Endothelial cell of umbilical vein (primary cell): ENCODE results near the gene BSDC1.

Experiments
- EZH2 ChIP-seq: IDR thresholded peaks from 2 replicates; pipeline ENCODE4 v1.6.1; 2012; ENCODE audit warnings: borderline replicate concordance, low read depth, mild to moderate bottlenecking, moderate library complexity, low read length, inconsistent platforms; ENCODE audit not compliant: severe bottlenecking
- MYC ChIP-seq: IDR thresholded peaks from one replicate; pipeline ENCODE4 v1.6.1; 2011; ENCODE audit warnings: mild to moderate bottlenecking, low read depth, low read length
- POLR2A ChIP-seq: IDR thresholded peaks from 2 replicates; pipeline ENCODE4 v1.6.1; 2012; ENCODE audit warnings: low read depth, mild to moderate bottlenecking, control low read depth, low read length
- TF ChIP-seq, protein P1 (sequence below): IDR thresholded peaks from 2 replicates; pipeline ENCODE4 v1.6.1; 2011; ENCODE audit not compliant: insufficient read depth, insufficient read length
- TF ChIP-seq, protein P2 (sequence below), 2 donors: IDR thresholded peaks; 1 replicate in 1 of 2; 2 replicates in 1 of 2; pipeline ENCODE4 v1.5.1; 2011; ENCODE audit warnings: low read length in 2 of 2, mild to moderate bottlenecking in 2 of 2, moderate library complexity in 2 of 2, control low read depth in 1 of 2, inconsistent platforms in 1 of 2, low read depth in 1 of 2; ENCODE audit not compliant: insufficient read depth in 1 of 2; ENCODE audit errors: extremely low read depth in 1 of 2

DNA sequence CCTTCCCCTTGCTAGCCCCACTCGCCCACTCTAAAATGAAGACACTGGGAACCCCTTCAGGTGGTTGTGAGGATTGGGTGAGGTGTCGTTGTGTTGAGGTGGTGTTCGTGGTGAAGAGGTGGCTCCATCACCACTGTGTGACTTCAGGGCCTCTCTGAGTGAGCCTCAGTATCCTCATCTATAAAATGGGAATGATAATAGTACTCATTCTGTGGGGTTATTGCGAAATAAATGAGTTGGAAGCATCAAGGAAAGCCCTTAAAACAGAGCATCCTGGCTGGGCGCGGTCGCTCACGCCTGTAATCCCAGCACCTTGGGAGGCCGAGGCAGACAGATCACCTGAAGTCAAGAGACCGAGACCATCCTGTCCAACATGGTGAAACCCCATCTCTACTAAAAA, 51.5 kb downstream of the BSDC1 start:
- TF ChIP-seq MYC (no peak), EZH2 (no peak), POLR2A (no peak)
- TF ChIP-seq, protein P1, sequence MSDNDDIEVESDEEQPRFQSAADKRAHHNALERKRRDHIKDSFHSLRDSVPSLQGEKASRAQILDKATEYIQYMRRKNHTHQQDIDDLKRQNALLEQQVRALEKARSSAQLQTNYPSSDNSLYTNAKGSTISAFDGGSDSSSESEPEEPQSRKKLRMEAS: no peak
- TF ChIP-seq, protein P2, sequence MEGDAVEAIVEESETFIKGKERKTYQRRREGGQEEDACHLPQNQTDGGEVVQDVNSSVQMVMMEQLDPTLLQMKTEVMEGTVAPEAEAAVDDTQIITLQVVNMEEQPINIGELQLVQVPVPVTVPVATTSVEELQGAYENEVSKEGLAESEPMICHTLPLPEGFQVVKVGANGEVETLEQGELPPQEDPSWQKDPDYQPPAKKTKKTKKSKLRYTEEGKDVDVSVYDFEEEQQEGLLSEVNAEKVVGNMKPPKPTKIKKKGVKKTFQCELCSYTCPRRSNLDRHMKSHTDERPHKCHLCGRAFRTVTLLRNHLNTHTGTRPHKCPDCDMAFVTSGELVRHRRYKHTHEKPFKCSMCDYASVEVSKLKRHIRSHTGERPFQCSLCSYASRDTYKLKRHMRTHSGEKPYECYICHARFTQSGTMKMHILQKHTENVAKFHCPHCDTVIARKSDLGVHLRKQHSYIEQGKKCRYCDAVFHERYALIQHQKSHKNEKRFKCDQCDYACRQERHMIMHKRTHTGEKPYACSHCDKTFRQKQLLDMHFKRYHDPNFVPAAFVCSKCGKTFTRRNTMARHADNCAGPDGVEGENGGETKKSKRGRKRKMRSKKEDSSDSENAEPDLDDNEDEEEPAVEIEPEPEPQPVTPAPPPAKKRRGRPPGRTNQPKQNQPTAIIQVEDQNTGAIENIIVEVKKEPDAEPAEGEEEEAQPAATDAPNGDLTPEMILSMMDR (IDR thresholded peaks at IDR 0.05; ENCODE audit: extremely low read depth in 1 of 2, insufficient read depth in 1 of 2, low read depth in 1 of 2, low read length in 2 of 2): no peak
